Measurements from ENCODE around the gene MTCL3.

DNA sequence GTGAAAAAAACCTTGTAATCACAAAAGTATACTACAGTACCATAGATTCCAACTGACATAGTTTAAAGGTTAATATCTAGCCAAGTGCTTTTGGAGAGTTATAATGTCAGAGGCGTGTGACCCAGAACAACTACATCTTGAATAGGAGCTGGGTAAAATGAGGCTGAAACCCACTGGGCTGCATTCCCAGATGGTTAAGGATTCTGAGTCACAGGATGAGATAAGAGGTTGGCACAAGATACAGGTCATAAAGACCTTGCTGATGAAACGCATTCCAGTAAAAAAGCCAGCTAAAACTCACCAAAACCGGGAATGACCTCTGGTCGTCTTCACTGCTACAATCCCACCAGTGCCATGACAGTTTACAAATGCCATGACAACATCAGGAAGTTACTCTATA lies 37.5 kb downstream of the MTCL3 start:
- TF ChIP-seq EZH2 (IDR thresholded peaks at IDR 0.05; ENCODE audit: borderline replicate concordance) (no peak), CTCF (IDR thresholded peaks at IDR 0.05; ENCODE audit: poor library complexity) (no peak), EZH2phosphoT487 (IDR thresholded peaks at IDR 0.05; ENCODE audit: low read depth, severe bottlenecking, unreplicated experiment) (no peak)

Measured in hepatocyte (in vitro differentiated cells).